ENCODE measurements around the gene WDR5.

The WDR5 gene

GRCh38 chr9:134127065-134127580 is 8.8 kb upstream of the WDR5 start:
- no peak overlapping the region for H3K4me3 ChIP-seq (ENCODE audit: low read length)
- TF ChIP-seq CTCF (IDR thresholded peaks at IDR 0.05; ENCODE audit: insufficient read depth, low read depth, low read length, missing control alignments): no peak
- no peak for DNase-seq (ENCODE audit: low read depth)

- DNase-seq (ENCODE audit: low read depth): no peak
- no peak overlapping the region for H3K4me3 ChIP-seq (ENCODE audit: low read length)
- TF ChIP-seq CTCF (IDR thresholded peaks at IDR 0.05; ENCODE audit: insufficient read depth, low read depth, low read length, missing control alignments): no peak
These were observed 8.3 kb upstream of the WDR5 start for GRCh38 chr9:134127616-134128015.

- H3K4me3 ChIP-seq (ENCODE audit: low read length): no peak overlapping the region
- TF ChIP-seq CTCF (IDR thresholded peaks at IDR 0.05; ENCODE audit: insufficient read depth, low read depth, low read length, missing control alignments): no peak
- no peak for DNase-seq (ENCODE audit: low read depth)
These were observed 6.9 kb upstream of the WDR5 start for GRCh38 chr9:134128727-134129679.

- no peak overlapping the region for H3K4me3 ChIP-seq (ENCODE audit: low read length)
- no peak for TF ChIP-seq CTCF (IDR thresholded peaks at IDR 0.05; ENCODE audit: insufficient read depth, low read depth, low read length, missing control alignments)
- DNase-seq (ENCODE audit: low read depth): peak; percentile 41
These were observed 5.1 kb upstream of the WDR5 start for GRCh38 chr9:134130503-134131375.

- H3K4me3 ChIP-seq (ENCODE audit: low read length): no peak overlapping the region
- no peak for DNase-seq (ENCODE audit: low read depth)
- TF ChIP-seq CTCF (IDR thresholded peaks at IDR 0.05; ENCODE audit: insufficient read depth, low read depth, low read length, missing control alignments): no peak
These were observed 4.2 kb upstream of the WDR5 start for GRCh38 chr9:134131471-134132207.

- TF ChIP-seq CTCF (IDR thresholded peaks at IDR 0.05; ENCODE audit: insufficient read depth, low read depth, low read length, missing control alignments): no peak
- no peak for DNase-seq (ENCODE audit: low read depth)
- H3K4me3 ChIP-seq (ENCODE audit: low read length): no peak overlapping the region
These were observed 3.5 kb upstream of the WDR5 start for GRCh38 chr9:134132208-134132870.

Data from epithelial cell of esophagus (primary cell).